SK-N-SH (cell line): Measurements from ENCODE around the gene ITGAL. TPM values are rescaled to one million over a fixed set of nuclear protein-coding genes. Genes with fewer than 3 reads are reported as not detected.

Experiments
- CTCF ChIA-PET: fragments of 300-600, 350-600 bp; formaldehyde crosslinking; extraction: SDS; loops from one replicate; lab custom pipeline; 2021; lab: Yijun Ruan, JAX
- POLR2A ChIA-PET: fragments of 350-600 bp; sonication (Branson Sonifier 250); formaldehyde crosslinking; extraction: SDS; loops from one replicate; lab custom pipeline; 2020; ENCODE audit warnings: antibody characterized with exemption, inconsistent platforms; lab: Yijun Ruan, JAX
- DNase-seq: peaks from one replicate; pipeline ENCODE4 v3.0.0; 2012
- H2AFZ ChIP-seq: fragments of 200-600 bp; sonication (generic); 2 replicates; pipeline ENCODE4 v1.8.1; 2016; ENCODE audit warnings: antibody characterized with exemption, mild to moderate bottlenecking, low read depth
- H3F3A ChIP-seq: fragments of 200-600 bp; sonication (generic); replicated peaks from 2 replicates; pipeline ENCODE3; 2016; ENCODE audit warnings: antibody characterized with exemption, mild to moderate bottlenecking; ENCODE audit not compliant: insufficient read depth
- H3K27ac ChIP-seq, 2 experiments: fragments of 200-500 bp in 1 of 2; fragments of 200-600 bp in 1 of 2; sonication (Bioruptor generic) in 1 of 2; sonication (generic), shearing (Covaris generic) in 1 of 2; 2 replicates each; pipeline versions ENCODE4 v1.5.1 to v1.6.1; 2014 to 2016; ENCODE audit warnings: low read depth in 2 of 2, inconsistent platforms in 1 of 2, low read length in 1 of 2, mild to moderate bottlenecking in 1 of 2, mixed read lengths in 1 of 2
- H3K27me3 ChIP-seq: fragments of 200-600 bp; sonication (generic), shearing (Covaris generic); 2 replicates; pipeline ENCODE4 v1.6.1; 2016; ENCODE audit warnings: mixed run types; ENCODE audit not compliant: insufficient read depth
- H3K36me3 ChIP-seq, 2 experiments: fragments of 200-500 bp in 1 of 2; fragments of 200-600 bp in 1 of 2; sonication (Bioruptor generic) in 1 of 2; sonication (generic) in 1 of 2; replicated peaks in 1 of 2; 2 replicates each; pipeline versions ENCODE3 to v1.5.1; 2014 to 2016; ENCODE audit warnings: low read length in 1 of 2, mild to moderate bottlenecking in 1 of 2; ENCODE audit not compliant: insufficient read depth in 2 of 2, control insufficient read depth in 1 of 2
- H3K4me1 ChIP-seq, 2 experiments: fragments of 200-500 bp in 1 of 2; fragments of 200-600 bp in 1 of 2; sonication (Bioruptor generic) in 1 of 2; sonication (generic), shearing (Covaris generic) in 1 of 2; 2 replicates each; pipeline versions ENCODE4 v1.5.1 to v1.6.1; 2014 to 2016; ENCODE audit warnings: low read depth in 1 of 2, low read length in 1 of 2, mixed run types in 1 of 2; ENCODE audit not compliant: insufficient read depth in 2 of 2, control insufficient read depth in 1 of 2
- H3K4me2 ChIP-seq: fragments of 200-600 bp; sonication (generic), shearing (Covaris generic); 2 replicates; pipeline ENCODE4 v1.6.1; 2017; ENCODE audit warnings: mixed run types
- H3K4me3 ChIP-seq, 2 experiments: fragments of 200-500 bp in 1 of 2; fragments of 200-600 bp in 1 of 2; sonication (Bioruptor generic) in 1 of 2; sonication (generic), shearing (Covaris generic) in 1 of 2; 2 replicates each; pipeline versions ENCODE4 v1.5.1 to v1.8.1; 2014 to 2016; ENCODE audit warnings: low read depth in 2 of 2, inconsistent platforms in 1 of 2, low read length in 1 of 2, mild to moderate bottlenecking in 1 of 2, mixed read lengths in 1 of 2, moderate library complexity in 1 of 2
- H3K79me2 ChIP-seq: fragments of 200-600 bp; sonication (generic); 2 replicates; pipeline ENCODE4 v1.8.1; 2017; ENCODE audit warnings: mild to moderate bottlenecking; ENCODE audit not compliant: insufficient read depth
- H3K9ac ChIP-seq: fragments of 200-600 bp; sonication (generic); 2 replicates; pipeline ENCODE4 v1.6.1; 2017; ENCODE audit warnings: mixed run types
- H3K9me2 ChIP-seq: fragments of 200-600 bp; sonication (generic); 2 replicates; pipeline ENCODE4 v1.6.1; 2017; ENCODE audit warnings: mixed run types
- H3K9me3 ChIP-seq: fragments of 200-600 bp; sonication (generic); 2 replicates; pipeline ENCODE4 v1.6.1; 2017; ENCODE audit warnings: mixed run types, mild to moderate bottlenecking, moderate library complexity
- H4K20me1 ChIP-seq: fragments of 200-600 bp; sonication (generic); 2 replicates; pipeline ENCODE4 v1.6.1; 2017; ENCODE audit warnings: mild to moderate bottlenecking, mixed run types; ENCODE audit not compliant: insufficient read depth
- CHD2 ChIP-seq: fragments of 150-350 bp; IDR thresholded peaks from 2 replicates; pipeline ENCODE4 v1.6.1; 2018; ENCODE audit warnings: low read length; ENCODE audit not compliant: partially characterized antibody
- CTCF ChIP-seq: fragments of 200-600 bp; sonication (generic); IDR thresholded peaks from 2 replicates; pipeline ENCODE4 v1.6.1; 2017; ENCODE audit warnings: antibody characterized with exemption, mild to moderate bottlenecking, moderate library complexity
- EP300 ChIP-seq, 2 experiments: IDR thresholded peaks; 2 replicates each; pipeline versions ENCODE4 v1.4.0 to v1.6.1; 2012; ENCODE audit warnings: borderline replicate concordance in 1 of 2, low read depth in 1 of 2, low read length in 1 of 2
- FOSL2 ChIP-seq: IDR thresholded peaks from 2 replicates; pipeline ENCODE4 v1.4.0; 2012; ENCODE audit warnings: low read depth, mild to moderate bottlenecking, moderate library complexity, borderline replicate concordance
- IRF3 ChIP-seq: fragments of 150-350 bp; IDR thresholded peaks from 2 replicates; pipeline ENCODE4 v1.6.1; 2016; ENCODE audit warnings: mild to moderate bottlenecking, low read depth, low read length
- JUND ChIP-seq: IDR thresholded peaks from 2 replicates; pipeline ENCODE4 v1.4.0; 2012
- MEF2A ChIP-seq: IDR thresholded peaks from 2 replicates; pipeline ENCODE4 v1.4.0; 2012; ENCODE audit warnings: low read depth, borderline replicate concordance
- MXI1 ChIP-seq: IDR thresholded peaks from 2 replicates; pipeline ENCODE4 v1.6.1; 2012; ENCODE audit warnings: mild to moderate bottlenecking, low read depth, low read length, improper control_type of control experiment
- POLR2AphosphoS5 ChIP-seq: IDR thresholded peaks from 2 replicates; pipeline ENCODE4 v1.6.1; 2012; ENCODE audit warnings: low read depth, low read length
- RCOR1 ChIP-seq: fragments of 150-350 bp; IDR thresholded peaks from 2 replicates; pipeline ENCODE4 v1.6.1; 2017; ENCODE audit warnings: antibody characterized with exemption, low read length
- REST ChIP-seq: IDR thresholded peaks from 2 replicates; pipeline ENCODE4 v1.6.1; 2012; ENCODE audit warnings: mild to moderate bottlenecking, low read depth, low read length, moderate library complexity
- SIN3A ChIP-seq: IDR thresholded peaks from 2 replicates; pipeline ENCODE4 v1.6.1; 2012; ENCODE audit warnings: low read depth, mild to moderate bottlenecking, low read length, moderate library complexity, borderline replicate concordance
- SMC3 ChIP-seq: IDR thresholded peaks from 2 replicates; pipeline ENCODE4 v1.6.1; 2012; ENCODE audit warnings: low read depth, low read length, improper control_type of control experiment
- TAF1 ChIP-seq: IDR thresholded peaks from 2 replicates; pipeline ENCODE4 v1.6.1; 2012; ENCODE audit warnings: low read depth, mild to moderate bottlenecking, low read length, moderate library complexity, borderline replicate concordance
- ZBTB33 ChIP-seq: IDR thresholded peaks from 2 replicates; pipeline ENCODE4 v1.4.0; 2012; ENCODE audit warnings: low read depth, borderline replicate concordance
- WGBS: methylation state at CpG from one replicate; pipeline ENCODE4 v1.1.6; 2017; ENCODE audit warnings: low lambda C conversion rate; 5-methylcytosine and 5-hydroxymethylcytosine counted together
- polyA plus RNA-seq, 3 experiments: library from polyadenylated mRNA; depleted of rRNA; stranded (reverse); fragments of >200 nt; gene quantifications; 2 replicates each; pipeline ENCODE4 v1.2.3, GENCODE V29; 2012

Gene ITGAL
- polyA plus RNA-seq, 1 of the 3 experiments (the other 2 are of a cell fraction) = 0.12 TPM

- DNase-seq = no peak
- Histone ChIP-seq H3K79me2 (no peaks in the 10 kb centered on the region), H3K36me3 (no peaks in the 10 kb centered on the region), H3F3A (no peaks in the 10 kb centered on the region), H3K9ac (no peak overlapping the region), H3K9me3 (no peaks in the 10 kb centered on the region), H4K20me1 (no peaks in the 10 kb centered on the region), H3K27ac (no peak overlapping the region), H3K4me3 (no peak overlapping the region), H3K4me1 (no peaks in the 10 kb centered on the region), H2AFZ (no peak overlapping the region), H3K9me2 (no peaks in the 10 kb centered on the region), H3K27me3 (peaks cover 5% of the 10 kb centered on the region; the same call in 1 of the 2 replicates), H3K4me2 (no peak overlapping the region)
- 83% methylated on average over 7 of the region's 7 CpGs for WGBS
- ChIA-PET POLR2A (interaction anchor here (1.6 kb wide), 1 partner anchor 50 kb away, joined by 4 read pairs; no protein-coding TSS in a partner anchor), CTCF (no interaction called here)
- TF ChIP-seq SIN3A = no peak
- TF ChIP-seq MEF2A = no peak
- TF ChIP-seq IRF3 = no peak
- no peak for TF ChIP-seq POLR2AphosphoS5
- TF ChIP-seq CHD2 = no peak
- no peak for TF ChIP-seq ZBTB33
- TF ChIP-seq SMC3 = no peak
- no peak for TF ChIP-seq JUND
- TF ChIP-seq TAF1 = no peak
- no peak for TF ChIP-seq EP300 (IDR thresholded peaks at IDR 0.05; ENCODE audit: borderline replicate concordance in 1 of 2, low read depth in 1 of 2, low read length in 1 of 2)
- TF ChIP-seq REST = no peak
- TF ChIP-seq MXI1 = no peak
- TF ChIP-seq CTCF = no peak
- no peak for TF ChIP-seq FOSL2
- no peak for TF ChIP-seq RCOR1
Observed at GRCh38 chr16:30474684-30475083, 2.1 kb downstream of the ITGAL start.
